WTC11 (cell line): ENCODE measurements around the gene INHBB.

Source experiments
- AFF4 ChIP-seq: sonication (generic); formaldehyde crosslinking; IDR thresholded peaks from 2 replicates; pipeline ENCODE4 v1.8.1; 2023; ENCODE audit warnings: mild to moderate bottlenecking, missing genetic modification reagents, borderline replicate concordance
- CTCF ChIP-seq: fragments of 200-600 bp; IDR thresholded peaks from 2 replicates; pipeline ENCODE4 v1.8.0; 2022; ENCODE audit warnings: antibody characterized with exemption
- ELF4 ChIP-seq: sonication (generic); formaldehyde crosslinking; IDR thresholded peaks from 2 replicates; pipeline ENCODE4 v1.8.1; 2022; ENCODE audit warnings: low read depth, mild to moderate bottlenecking, moderate library complexity, missing genetic modification reagents
- FOXK1 ChIP-seq: sonication (generic); formaldehyde crosslinking; IDR thresholded peaks from 2 replicates; pipeline ENCODE4 v1.8.0; 2022; ENCODE audit warnings: mild to moderate bottlenecking, moderate library complexity, missing genetic modification reagents
- JUN ChIP-seq: sonication (generic); formaldehyde crosslinking; IDR thresholded peaks from 2 replicates; pipeline ENCODE4 v1.8.0; 2023; ENCODE audit warnings: mild to moderate bottlenecking, missing genetic modification reagents
- KAT7 ChIP-seq: sonication (generic); formaldehyde crosslinking; IDR thresholded peaks from 2 replicates; pipeline ENCODE4 v1.8.1; 2023; ENCODE audit warnings: missing genetic modification reagents, mild to moderate bottlenecking, borderline replicate concordance
- MAX ChIP-seq: sonication (generic); formaldehyde crosslinking; IDR thresholded peaks from 2 replicates; pipeline ENCODE4 v1.8.0; 2022; ENCODE audit warnings: mild to moderate bottlenecking, missing genetic modification reagents
- NR2C2 ChIP-seq: sonication (generic); formaldehyde crosslinking; IDR thresholded peaks from 2 replicates; pipeline ENCODE4 v1.8.0; 2022; ENCODE audit warnings: mild to moderate bottlenecking, missing genetic modification reagents
- NR3C1 ChIP-seq: sonication (generic); formaldehyde crosslinking; conservative IDR thresholded peaks from 2 replicates; pipeline ENCODE4 v1.8.1; 2023; ENCODE audit warnings: low read depth, mild to moderate bottlenecking, missing genetic modification reagents
- RELA ChIP-seq: sonication (generic); formaldehyde crosslinking; IDR thresholded peaks from 2 replicates; pipeline ENCODE4 v1.8.1; 2022; ENCODE audit warnings: missing genetic modification reagents, mild to moderate bottlenecking, borderline replicate concordance
- SMAD3 ChIP-seq: sonication (generic); formaldehyde crosslinking; IDR thresholded peaks from 2 replicates; pipeline ENCODE4 v1.8.0; 2022; ENCODE audit warnings: missing genetic modification reagents, mild to moderate bottlenecking, borderline replicate concordance
- SP1 ChIP-seq: sonication (generic); formaldehyde crosslinking; conservative IDR thresholded peaks from 2 replicates; pipeline ENCODE4 v1.8.1; 2022; ENCODE audit warnings: missing genetic modification reagents
- ZNF138 ChIP-seq: sonication (generic); formaldehyde crosslinking; conservative IDR thresholded peaks from 2 replicates; pipeline ENCODE4 v1.8.1; 2022; ENCODE audit warnings: mild to moderate bottlenecking, moderate library complexity, missing genetic modification reagents
- ZNF396 ChIP-seq: fragments of 250-450 bp; sonication (Bioruptor Pico); IDR thresholded peaks from 2 replicates; pipeline ENCODE4 v1.8.0; 2021; ENCODE audit warnings: mild to moderate bottlenecking, moderate library complexity, borderline replicate concordance

GRCh38 chr2:120367649-120368048, 21.7 kb downstream of the INHBB start:
- TF ChIP-seq ZNF396 (CRISPR knock-in tag) (no peak), JUN (CRISPR knock-in tag) (no peak), CTCF (no peak), MAX (CRISPR knock-in tag) (no peak), ZNF138 (CRISPR knock-in tag) (no peak), ELF4 (CRISPR knock-in tag) (no peak), KAT7 (CRISPR knock-in tag) (no peak), SP1 (CRISPR knock-in tag) (no peak), AFF4 (CRISPR knock-in tag) (no peak), FOXK1 (CRISPR knock-in tag) (no peak), NR2C2 (CRISPR knock-in tag) (no peak), SMAD3 (CRISPR knock-in tag) (no peak), NR3C1 (CRISPR knock-in tag) (no peak), RELA (CRISPR knock-in tag) (no peak)
